Ascending aorta (tissue), 2 donors: ENCODE measurements around the gene ZNF579. TPM values are rescaled to one million over a fixed set of nuclear protein-coding genes. Genes with fewer than 3 reads are reported as not detected.

Source experiments
- DNase-seq, 2 donors: peaks; one replicate each; pipeline ENCODE4 v3.0.0-alpha.2; 2019; ENCODE audit warnings: low spot score in 2 of 2
- H3K27ac ChIP-seq, 2 donors: fragments of 200-600 bp; sonication (generic); one replicate each; pipeline ENCODE4 v1.5.1; 2016 to 2017; ENCODE audit warnings: mild to moderate bottlenecking in 1 of 2
- H3K27me3 ChIP-seq: fragments of 200-600 bp; sonication (generic); one replicate; pipeline ENCODE4 v1.5.1; 2017
- H3K36me3 ChIP-seq, 2 donors: fragments of 200-600 bp; sonication (generic); one replicate each; pipeline ENCODE4 v1.5.1; 2016
- H3K4me1 ChIP-seq, 2 donors: fragments of 200-600 bp; sonication (generic); one replicate each; pipeline ENCODE4 v1.5.1; 2016 to 2017; ENCODE audit warnings: mild to moderate bottlenecking in 1 of 2
- H3K4me3 ChIP-seq, 2 donors: fragments of 200-600 bp; sonication (generic); one replicate each; pipeline ENCODE4 v1.5.1; 2016 to 2017; ENCODE audit warnings: mild to moderate bottlenecking in 1 of 2
- H3K9me3 ChIP-seq, 2 donors: fragments of 200-600 bp; sonication (generic); one replicate each; pipeline ENCODE4 v1.5.1; 2016
- CTCF ChIP-seq, 3 experiments: fragments of 200-600 bp in 2 of 3; fragments of 450-650 bp in 1 of 3; sonication (generic) in 2 of 3; IDR thresholded peaks; one replicate each; pipeline ENCODE4 v1.5.1; 2016 to 2019; ENCODE audit warnings: antibody characterized with exemption in 3 of 3, mild to moderate bottlenecking in 1 of 3, moderate library complexity in 1 of 3
- intact Hi-C: fragments of 100-400 bp; cut with DNase I; formaldehyde crosslinking; loops from one replicate; pipeline ENCODE4 v1.15.1; 2023
- total RNA-seq: library from RNA; depleted of rRNA; stranded (reverse); fragments of >200 nt; gene quantifications from one replicate; pipeline ENCODE4 v1.1.0, GENCODE V29; 2016

The ZNF579 gene
- total RNA-seq, 1 donor from 2014 or later: 14.2 TPM

GRCh38 chr19:55527197-55528029 lies 53.2 kb downstream of the ZNF579 start:
- Histone ChIP-seq H3K36me3 (no peaks in the 10 kb centered on the region), H3K4me1 (peaks cover 0 to 4% of the 10 kb centered on the region in 2 donors), H3K27me3 (peaks cover 12% of the 10 kb centered on the region), H3K4me3 (no peak overlapping the region), H3K9me3 (no peaks in the 10 kb centered on the region), H3K27ac (no peak overlapping the region)
- TF ChIP-seq CTCF (IDR thresholded peaks at IDR 0.05): no peak
- intact Hi-C loops: no loop called here
- no peak for DNase-seq

Other genes with a start within 250 kb of the ZNF579 start
- 21.7 TPM for gene KMT5C, start 241.0 kb downstream of the ZNF579 start, total RNA-seq
- not detected for gene COX6B2, start 226.1 kb downstream of the ZNF579 start, total RNA-seq
- not detected for gene GARIN5B, start 217.6 kb downstream of the ZNF579 start, total RNA-seq
- not detected for gene IL11, start 210.4 kb downstream of the ZNF579 start, total RNA-seq
- gene TMEM190, start 204.0 kb downstream of the ZNF579 start, total RNA-seq: not detected
- gene TMEM238, start 196.6 kb downstream of the ZNF579 start, total RNA-seq: not detected
- 542 TPM for gene RPL28, start 194.9 kb downstream of the ZNF579 start, total RNA-seq
- gene UBE2S, start 173.1 kb downstream of the ZNF579 start, total RNA-seq: 82.6 TPM
- gene SHISA7, start 137.5 kb downstream of the ZNF579 start, total RNA-seq: 0.85 TPM
- gene ISOC2, start 119.2 kb downstream of the ZNF579 start, total RNA-seq: 96.7 TPM
- not detected for gene C19orf85, start 116.1 kb downstream of the ZNF579 start, total RNA-seq
- 13.2 TPM for gene ZNF628, start 104.2 kb downstream of the ZNF579 start, total RNA-seq
- 21.6 TPM for gene NAT14, start 95.7 kb downstream of the ZNF579 start, total RNA-seq
- gene SSC5D, start 92.4 kb downstream of the ZNF579 start, total RNA-seq: 22.4 TPM
- gene SBK2, start 43.7 kb downstream of the ZNF579 start, total RNA-seq: not detected
- not detected for gene SBK3, start 35.3 kb downstream of the ZNF579 start, total RNA-seq
- gene FIZ1, start 18.7 kb upstream of the ZNF579 start, total RNA-seq: 30.5 TPM
- 28.6 TPM for gene ZNF524, start 19.4 kb upstream of the ZNF579 start, total RNA-seq
- 22.0 TPM for gene ZNF865, start 24.8 kb upstream of the ZNF579 start, total RNA-seq
- 14.7 TPM for gene ZNF784, start 43.7 kb upstream of the ZNF579 start, total RNA-seq
- 163 TPM for gene ZNF580, start 60.2 kb upstream of the ZNF579 start, total RNA-seq
- gene ZNF581, start 62.8 kb upstream of the ZNF579 start, total RNA-seq: 12.1 TPM
- gene CCDC106, start 67.4 kb upstream of the ZNF579 start, total RNA-seq: 27.6 TPM
- 221 TPM for gene U2AF2, start 74.2 kb upstream of the ZNF579 start, total RNA-seq
- 122 TPM for gene EPN1, start 94.4 kb upstream of the ZNF579 start, total RNA-seq
- gene NLRP9, start 157.6 kb upstream of the ZNF579 start, total RNA-seq: not detected
- not detected for gene RFPL4A, start 178.2 kb upstream of the ZNF579 start, total RNA-seq
- not detected for gene RFPL4AL1, start 188.3 kb upstream of the ZNF579 start, total RNA-seq